SK-MEL-5 (cell line): ENCODE measurements around the gene CNGA2. TPM values are rescaled to one million over a fixed set of nuclear protein-coding genes. Genes with fewer than 3 reads are reported as not detected.
A peak's percentile ranks its signal among the peaks of the same experiment; 100 is the strongest.

Experiments
- DNase-seq: peaks from one replicate; pipeline ENCODE4 v3.0.0-alpha.2; 2016; ENCODE audit warnings: low read depth, low spot score
- in situ Hi-C: cut with HindIII; loops from 2 replicates; pipeline ENCODE4 v1.10.0; 2016; ENCODE audit warnings: low sequenced_read_pairs, high pct_unique_total_duplicates, low pct_unique_long_range_greater_than_20kb
- total RNA-seq: library from RNA; depleted of rRNA; stranded (reverse); fragments of >200 nt; shearing (Covaris generic); gene quantifications from 2 replicates; pipeline ENCODE4 v1.2.3, GENCODE V29; 2014

Gene CNGA2
- total RNA-seq, 1 experiment from 2014 or later = not detected

DNA sequence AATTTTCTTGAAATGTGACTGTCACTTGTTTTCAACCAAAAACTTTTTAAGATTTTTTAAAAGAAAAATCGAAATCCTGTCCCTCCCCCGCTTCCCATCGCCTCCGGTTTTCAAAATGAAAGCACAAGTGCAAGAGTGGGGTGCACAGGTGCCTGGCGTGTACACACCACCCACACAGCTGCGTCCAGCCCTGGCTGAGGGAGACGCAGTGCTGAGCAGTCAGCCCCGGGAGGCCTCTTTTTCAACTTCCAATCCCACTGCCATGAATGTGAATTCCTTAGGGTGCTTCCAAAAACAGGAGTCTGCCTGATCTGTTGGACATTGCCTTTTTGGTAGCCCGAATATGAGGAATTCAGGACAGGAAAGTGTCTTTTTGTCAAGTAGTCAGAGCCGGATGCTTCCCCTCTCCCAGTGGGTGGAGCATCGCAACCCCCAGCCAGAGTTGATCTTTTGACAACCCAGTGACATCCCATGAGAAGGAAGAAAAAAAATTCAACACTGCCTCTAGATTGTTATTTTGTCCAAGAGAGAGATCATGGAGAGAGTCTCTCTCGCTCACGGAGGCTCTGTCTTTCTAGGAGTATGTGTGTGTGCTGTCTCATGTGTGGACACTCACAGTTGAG is 30.4 kb upstream of the CNGA2 start:
- in situ Hi-C loops = no loop called here
- no peak for DNase-seq

DNA sequence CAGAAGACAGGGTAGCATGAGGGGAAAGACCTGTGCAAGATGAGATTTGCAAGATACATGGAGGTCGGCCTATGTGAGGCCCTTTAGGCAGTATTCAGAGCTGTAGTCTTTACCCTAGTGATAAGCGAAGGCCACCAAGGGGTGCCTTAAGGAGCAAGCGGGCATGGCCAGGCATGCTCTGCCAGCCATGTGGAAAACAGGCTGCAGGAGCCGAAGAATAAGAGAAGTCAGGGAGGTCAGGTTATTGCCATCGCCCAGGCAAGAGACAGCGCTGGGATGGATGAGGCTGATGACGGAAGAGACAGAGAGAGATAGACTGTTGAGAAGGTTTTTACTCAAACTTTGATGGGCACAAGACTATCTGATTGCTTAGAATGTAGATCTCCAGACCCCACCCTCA is 25.7 kb upstream of the CNGA2 start:
- no peak for DNase-seq
- in situ Hi-C loops = no loop called here

DNA sequence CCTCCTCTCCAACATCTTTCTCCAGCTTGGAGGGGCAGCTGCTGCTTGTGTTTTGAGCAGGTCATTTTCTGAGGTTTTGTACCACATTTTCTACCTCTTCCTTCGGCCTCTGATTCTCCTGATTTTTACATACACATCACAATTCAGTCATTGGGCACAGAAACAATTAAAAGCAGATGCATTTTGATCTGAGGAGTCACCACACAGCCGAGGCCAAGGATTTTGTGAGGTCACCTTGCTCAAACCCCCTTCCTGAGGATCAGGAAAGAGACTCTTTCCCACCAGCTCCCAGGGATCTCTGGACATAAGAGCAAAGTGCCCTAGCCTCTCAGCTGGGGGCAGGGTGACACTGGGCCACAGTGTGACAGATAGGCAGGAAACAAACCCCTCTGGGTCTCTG is 24.1 kb upstream of the CNGA2 start:
- in situ Hi-C loops = no loop called here
- no peak for DNase-seq

DNA sequence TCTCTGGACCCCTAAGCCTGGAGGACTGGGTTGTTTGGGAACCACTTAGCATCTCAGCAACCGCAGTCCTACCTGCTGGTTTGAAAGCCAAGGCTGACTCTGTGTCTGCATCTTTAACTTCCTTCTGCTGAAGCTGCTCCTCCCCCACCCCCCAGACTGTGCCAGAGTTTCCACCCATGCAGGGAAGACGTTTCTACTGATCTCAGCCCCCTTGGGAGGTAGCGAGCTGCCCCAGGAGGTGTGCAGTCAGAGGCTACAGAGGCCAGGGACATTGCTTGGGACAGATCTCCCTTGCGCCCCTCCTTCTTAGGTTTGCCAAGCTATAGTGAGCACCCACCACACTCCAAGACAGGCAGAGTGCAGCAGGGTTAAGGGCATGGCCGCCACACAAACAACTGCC is 23.4 kb upstream of the CNGA2 start:
- in situ Hi-C loops = no loop called here
- no peak for DNase-seq

DNA sequence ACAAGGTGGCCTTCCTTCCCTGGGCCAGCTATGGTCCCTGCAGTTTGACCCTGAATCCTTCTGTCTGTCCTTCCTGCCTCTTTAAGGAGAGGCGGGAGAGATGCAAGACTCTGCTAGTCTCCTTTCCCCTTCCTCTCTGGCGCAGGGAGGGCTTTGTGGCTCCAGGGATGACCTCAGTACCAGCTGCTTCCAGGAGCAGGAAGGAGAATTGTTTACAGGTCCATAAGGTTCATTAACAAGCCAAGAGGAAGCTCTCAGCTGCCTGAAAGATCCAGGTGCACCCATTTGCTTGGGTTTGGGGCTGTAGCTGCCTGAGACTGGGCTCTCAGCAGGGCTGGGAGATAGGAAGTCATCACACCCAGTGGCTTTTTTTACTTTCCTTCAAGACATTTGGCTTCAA is 22.8 kb upstream of the CNGA2 start:
- DNase-seq = no peak
- in situ Hi-C loops = no loop called here

DNA sequence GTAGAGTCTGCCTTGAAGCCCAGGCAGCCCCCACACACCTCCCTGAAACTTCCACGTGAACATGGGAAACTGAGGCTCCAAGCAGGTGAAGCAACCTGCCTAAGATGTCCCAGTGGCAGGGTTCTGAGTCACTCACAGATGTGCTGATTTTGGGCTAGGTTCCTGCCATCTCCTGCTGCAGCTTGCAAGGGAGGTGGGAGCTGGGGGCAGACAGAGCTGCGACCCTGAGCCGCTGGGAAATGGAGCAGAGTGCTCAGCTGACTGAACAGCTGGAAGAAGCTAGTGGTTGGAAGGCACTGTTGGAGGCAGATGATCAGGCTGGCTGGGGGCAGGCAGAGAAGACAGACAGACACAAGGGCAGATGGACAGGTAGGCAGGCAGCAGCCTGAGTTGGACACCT is 22.3 kb upstream of the CNGA2 start:
- in situ Hi-C loops = no loop called here
- no peak for DNase-seq

DNA sequence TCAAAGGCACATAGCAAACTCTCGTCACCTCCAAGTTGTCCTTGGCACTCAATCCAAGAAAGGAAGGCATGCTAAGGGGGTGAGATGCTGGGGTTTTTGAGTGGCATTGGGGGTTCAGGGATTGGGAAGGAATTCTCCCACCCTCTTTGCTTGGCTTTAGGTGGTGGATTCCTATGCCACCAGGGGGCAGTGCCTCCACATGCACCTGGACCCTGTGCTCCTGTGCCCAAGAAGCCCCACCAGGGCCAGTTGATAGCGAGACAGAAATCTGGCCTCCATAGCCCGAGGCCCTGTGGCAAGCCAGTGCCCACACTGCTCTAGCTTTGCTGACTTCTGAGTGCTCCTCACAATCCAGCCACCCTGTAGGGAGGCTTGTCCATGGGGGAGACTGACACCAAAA is 20.7 kb upstream of the CNGA2 start:
- DNase-seq = peak; percentile 46
- in situ Hi-C loops = no loop called here

DNA sequence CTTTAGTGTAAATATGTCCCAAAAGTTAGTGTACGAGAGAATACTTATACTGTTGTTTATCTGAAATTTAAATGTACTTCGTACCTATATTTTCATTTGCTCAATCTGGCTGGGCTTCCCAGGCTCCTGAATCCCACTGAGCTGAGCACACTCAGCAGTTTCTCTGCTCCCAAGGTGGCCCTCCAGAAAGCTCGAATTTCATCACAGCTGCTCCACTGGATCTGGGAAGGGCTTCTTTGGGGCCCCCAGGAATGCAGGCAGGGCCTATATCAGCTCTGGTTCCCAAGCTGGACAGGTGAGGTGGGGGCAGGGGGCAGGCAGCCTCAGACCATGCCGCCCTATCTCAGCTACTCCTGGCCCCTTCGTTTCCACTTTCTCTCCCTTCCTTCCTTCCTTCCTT is 20.2 kb upstream of the CNGA2 start:
- in situ Hi-C loops = no loop called here

DNA sequence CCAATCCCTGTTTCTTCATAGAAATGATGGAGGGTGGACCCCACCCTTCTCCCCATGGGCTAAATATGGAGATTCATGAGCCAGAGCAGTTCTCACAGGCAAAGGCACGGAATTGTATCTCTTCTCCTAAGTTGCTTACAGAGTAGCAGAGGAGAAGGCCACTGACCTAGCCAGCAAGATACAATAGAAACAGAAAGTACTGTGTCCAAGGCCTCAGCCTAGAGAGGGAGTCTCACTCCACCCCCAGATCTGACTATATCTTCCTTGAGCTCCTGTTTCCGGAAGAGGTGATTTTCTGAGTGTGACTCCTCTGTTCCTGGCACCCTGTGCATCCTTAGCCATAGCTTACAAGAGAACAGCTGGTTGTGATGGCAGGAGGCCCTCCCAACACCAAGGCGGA is 18.8 kb upstream of the CNGA2 start, which contains the start of gene FATE1:
TSS of gene FATE1 (plus strand) at position 284 of the 400 bp plus-strand sequence. CDS start at position 369, 85 bp downstream.
- in situ Hi-C loops = no loop called here
- no peak for DNase-seq

More for the DNA sequence above, 20.2 kb upstream of the CNGA2 start:
- no peak for DNase-seq

DNA sequence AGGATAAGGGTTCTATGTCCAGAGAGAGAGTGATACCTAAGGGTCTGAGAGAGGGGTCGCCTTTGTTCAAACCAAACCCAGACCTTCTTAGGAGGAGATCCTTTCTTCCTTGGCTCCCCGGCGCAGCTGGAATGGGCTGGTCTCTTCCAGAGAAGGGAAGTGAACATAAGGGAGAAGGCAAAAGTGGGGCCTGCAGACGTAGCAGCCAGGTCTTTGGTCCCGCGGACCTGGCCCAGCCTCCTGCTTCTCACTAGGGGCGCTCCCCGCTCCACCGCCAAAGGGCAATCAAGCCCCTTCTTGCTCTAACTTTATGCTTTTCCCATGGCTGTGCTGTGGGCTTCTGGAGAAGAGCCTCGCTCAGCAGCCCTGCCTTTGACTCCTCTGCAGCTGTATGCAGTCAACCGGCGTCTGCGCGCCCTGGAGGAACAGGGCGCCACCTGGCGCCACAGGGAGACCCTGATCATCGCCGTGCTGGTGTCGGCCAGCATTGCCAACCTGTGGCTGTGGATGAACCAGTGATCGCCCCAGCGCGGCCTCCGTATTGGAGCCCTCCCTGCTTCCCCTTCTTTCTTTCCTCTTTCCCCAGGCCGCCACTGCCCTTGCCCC is 12.2 kb upstream of the CNGA2 start:
- DNase-seq = peak; percentile 45
- in situ Hi-C loops = no loop called here

DNA sequence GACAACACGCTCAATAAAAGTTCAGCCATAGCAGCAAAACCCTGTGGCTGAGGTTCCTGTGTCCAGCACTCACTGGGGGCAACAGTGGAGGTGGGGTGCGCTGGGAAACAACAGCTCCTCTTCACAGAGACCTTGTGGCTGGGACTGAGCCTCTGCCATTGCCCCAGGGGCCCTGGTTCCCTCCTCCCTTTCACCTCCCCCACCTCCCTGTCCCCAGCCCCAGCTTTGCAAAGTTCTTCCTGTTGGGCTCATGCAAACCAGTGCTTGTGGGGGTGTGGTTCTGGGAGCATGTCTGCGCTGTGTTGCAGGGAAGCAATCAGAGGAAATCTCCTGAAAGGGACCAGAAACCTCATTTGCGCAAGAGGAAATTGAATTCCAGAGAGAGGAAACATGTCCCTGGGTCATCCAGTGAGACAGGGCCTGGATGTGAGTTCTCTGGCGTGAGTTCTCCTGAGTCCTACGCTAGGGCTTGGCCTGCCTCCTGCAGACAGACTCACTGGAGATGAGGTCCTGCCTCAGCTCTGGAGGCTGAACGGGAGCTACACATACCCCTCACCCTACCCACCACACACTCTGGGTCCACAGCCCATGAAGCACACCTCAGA is 11.3 kb upstream of the CNGA2 start:
- no peak for DNase-seq
- in situ Hi-C loops = no loop called here

DNA sequence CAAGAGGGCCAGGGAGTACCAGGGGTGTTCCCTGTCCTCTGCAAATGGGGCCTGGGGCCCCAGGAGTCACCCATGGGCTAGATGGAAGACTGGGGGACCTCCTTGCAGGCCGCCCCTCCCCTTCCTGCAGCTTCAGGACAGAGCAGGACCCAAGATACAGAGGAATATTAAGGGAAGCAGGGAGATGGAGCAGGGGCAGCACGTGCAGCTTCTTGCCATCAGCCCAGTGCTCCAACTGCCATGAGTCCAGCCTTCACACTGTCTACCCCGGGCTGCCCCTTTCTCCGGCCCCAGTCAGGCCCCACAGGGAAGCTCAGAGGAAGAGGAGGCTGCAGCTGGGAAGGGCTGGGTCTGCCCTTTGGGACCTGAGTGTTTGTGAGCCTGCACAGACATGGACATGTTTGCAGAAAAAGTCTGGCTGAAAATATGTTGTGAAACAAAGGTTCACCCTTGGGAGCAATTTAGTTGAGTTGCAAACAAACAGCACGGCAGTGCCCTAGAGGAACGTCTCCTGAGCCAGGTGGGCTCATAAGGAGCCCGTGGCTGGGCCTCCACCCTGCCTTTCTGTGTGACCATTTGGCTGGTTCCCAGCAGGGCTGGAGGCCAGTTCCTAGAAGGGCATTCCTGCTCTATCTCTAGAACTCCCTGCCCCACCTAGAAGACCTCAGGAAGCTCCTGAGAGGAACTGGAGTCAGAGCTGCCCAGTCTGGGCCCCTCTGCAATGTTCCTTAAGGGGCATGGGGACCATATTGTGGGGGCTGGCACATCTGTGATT is 9.8 kb upstream of the CNGA2 start:
- DNase-seq = no peak
- in situ Hi-C loops = no loop called here

DNA sequence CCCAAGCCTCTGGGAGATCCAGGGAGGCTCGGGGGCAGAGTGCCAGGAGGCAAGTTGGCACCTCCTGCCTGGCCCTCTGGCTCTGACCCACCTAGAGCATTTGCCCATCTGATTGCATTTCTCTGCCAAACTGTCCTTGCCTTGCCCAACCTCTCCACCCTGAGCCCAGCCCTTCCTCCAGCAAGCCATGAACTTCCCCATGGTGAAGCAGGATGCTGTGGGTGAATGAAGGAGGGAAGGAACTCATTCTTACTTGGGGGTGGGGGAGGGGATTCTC is 9.3 kb upstream of the CNGA2 start:
- no peak for DNase-seq
- in situ Hi-C loops = no loop called here

DNA sequence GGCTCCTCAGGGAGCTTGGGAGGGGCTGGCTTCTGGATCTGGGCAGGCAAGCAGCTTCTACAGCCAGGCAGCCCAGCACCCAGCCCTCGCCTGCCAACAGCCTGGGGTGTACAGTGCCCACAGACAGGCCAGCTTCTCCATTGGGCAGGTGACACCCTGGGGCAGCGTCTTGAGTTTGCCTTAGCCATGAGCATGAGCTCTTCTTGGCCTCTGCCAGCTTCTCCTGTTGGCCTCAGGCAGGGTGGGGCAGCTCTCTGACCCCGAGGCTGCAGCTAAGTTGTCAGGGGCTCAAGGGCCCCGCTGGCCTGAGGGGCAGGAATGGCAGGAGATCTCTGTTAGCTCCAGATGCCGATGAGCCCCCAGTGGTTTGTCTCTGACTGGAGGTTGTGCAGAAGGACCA is 7.8 kb upstream of the CNGA2 start:
- no peak for DNase-seq
- in situ Hi-C loops = no loop called here

DNA sequence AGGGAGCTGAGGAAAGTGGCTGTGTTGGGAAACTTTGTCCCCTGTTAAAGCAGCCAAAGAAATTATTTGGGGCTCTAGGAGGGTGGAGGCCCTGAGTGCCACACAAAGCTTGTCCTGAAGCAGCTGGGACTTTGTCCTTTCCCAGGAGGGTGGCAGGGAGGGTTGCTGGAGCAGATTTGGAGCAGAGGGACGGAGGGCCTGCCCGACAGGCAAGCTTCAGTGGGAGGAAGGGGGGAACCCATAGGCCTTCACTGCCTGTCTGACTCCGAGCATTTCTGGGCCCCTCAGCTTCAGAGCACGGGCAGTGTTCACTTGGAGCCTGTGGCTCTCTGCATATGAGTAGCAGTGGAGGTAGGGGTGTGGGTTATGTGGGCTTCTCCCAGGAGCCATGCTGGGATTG is 7.2 kb upstream of the CNGA2 start:
- in situ Hi-C loops = no loop called here
- DNase-seq = no peak

DNA sequence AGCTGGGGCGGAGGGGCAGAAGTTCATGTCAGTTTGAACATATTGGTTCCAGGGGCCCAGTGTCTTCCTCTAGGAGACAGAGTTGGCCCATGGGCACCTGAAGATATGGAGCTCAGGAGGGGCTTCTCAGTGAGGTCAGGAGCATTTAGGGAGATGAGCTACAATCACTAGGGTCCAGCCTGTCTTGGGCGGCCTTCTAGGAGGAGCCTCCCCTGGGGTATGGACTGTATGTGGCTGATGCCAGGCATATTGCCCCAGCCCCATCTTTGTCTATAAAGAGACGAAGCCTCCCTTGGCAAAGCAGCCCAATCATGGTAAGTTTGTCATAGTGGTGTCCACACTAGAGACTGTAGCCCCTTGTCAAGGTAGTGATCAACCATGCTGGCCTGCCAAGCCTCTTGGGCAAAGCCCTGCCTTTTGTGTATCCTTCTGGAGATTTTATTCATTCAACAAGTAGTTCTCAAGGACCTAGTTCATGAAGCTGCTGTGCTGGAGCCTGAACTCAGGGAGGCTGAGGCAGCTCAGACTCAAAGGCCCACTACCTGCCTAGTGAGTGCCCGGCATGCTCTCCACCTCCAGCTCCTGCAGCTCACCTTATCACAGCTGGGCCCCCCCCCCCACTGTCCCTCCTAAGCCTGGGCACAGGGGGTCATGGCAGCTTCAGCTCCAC is 5.4 kb upstream of the CNGA2 start:
- in situ Hi-C loops = no loop called here
- no peak for DNase-seq

DNA sequence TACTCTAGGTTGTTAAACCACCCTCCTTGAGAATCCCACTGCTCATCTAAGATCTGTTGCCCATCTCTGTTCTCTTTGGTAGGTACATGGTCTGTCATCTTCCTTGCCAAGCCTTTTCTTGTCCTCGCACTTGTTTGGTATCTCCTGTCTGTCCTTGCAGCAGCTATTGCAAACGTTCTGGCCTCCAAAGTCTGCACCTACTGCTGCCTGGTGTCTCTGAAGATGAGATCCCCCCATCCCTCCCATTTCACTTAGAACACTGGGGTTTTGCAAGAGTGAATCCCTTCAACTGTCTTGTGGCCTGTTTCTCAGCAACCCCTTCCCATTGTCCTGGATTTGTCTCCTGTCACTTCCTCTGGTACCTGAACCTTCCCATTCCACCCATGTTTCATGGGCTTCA is 673 bp downstream of the CNGA2 start:
- in situ Hi-C loops = no loop called here
- no peak for DNase-seq

DNA sequence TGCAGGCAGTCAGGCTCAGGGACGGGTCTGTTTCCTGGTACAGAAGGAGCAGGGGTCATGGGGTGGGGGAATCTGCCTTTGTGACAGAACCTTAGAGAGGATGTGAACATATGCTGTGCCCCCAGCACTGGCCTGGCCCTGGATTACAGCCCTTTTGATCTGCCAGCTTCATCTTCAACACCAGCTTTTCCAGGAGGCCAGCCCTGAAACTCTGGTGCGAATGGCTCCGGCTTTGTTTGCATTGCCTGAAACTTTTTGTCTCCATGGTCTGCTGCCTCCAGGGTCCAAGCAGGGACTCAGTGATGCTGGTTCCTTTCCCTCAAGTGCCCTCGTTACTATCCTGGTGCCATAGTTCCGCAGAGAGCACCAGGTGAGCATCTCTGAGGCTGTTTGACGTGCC is 2.1 kb downstream of the CNGA2 start:
- in situ Hi-C loops = no loop called here
- no peak for DNase-seq
